Muscle layer of duodenum (tissue), 2 donors: ENCODE measurements around the gene ZNF169.
"Not testable (repeated sequence)": the region's sequence is repeated elsewhere in the genome, so short reads cannot be mapped to it uniquely, and the experiment has no call there.

Experiments used
- H3K27ac ChIP-seq: one replicate; pipeline ENCODE4 v1.7.0; 2013; ENCODE audit warnings: mild to moderate bottlenecking, low read length
- H3K27me3 ChIP-seq: one replicate; pipeline ENCODE4 v1.7.0; 2013; ENCODE audit warnings: low read depth, mild to moderate bottlenecking, control low read depth, low read length
- H3K36me3 ChIP-seq, 2 donors: one replicate each; pipeline ENCODE4 v1.7.0; 2013; ENCODE audit warnings: low read length in 2 of 2, control low read depth in 1 of 2, mild to moderate bottlenecking in 1 of 2; ENCODE audit not compliant: insufficient read depth in 2 of 2, control insufficient read depth in 1 of 2
- H3K4me1 ChIP-seq, 2 donors: one replicate each; pipeline ENCODE4 v1.7.0; 2013; ENCODE audit warnings: low read length in 2 of 2, mild to moderate bottlenecking in 2 of 2, control low read depth in 1 of 2, moderate library complexity in 1 of 2; ENCODE audit not compliant: insufficient read depth in 2 of 2, control insufficient read depth in 1 of 2
- H3K4me3 ChIP-seq, 2 donors: one replicate each; pipeline ENCODE4 v1.7.0; 2013; ENCODE audit warnings: low read length in 2 of 2, low read depth in 1 of 2, mild to moderate bottlenecking in 1 of 2
- H3K9me3 ChIP-seq, 2 donors: one replicate each; pipeline ENCODE4 v1.7.0; 2013; ENCODE audit warnings: low read length in 2 of 2, control low read depth in 1 of 2, mild to moderate bottlenecking in 1 of 2; ENCODE audit not compliant: control insufficient read depth in 1 of 2
- donor health status: healthy.

The ZNF169 gene

DNA sequence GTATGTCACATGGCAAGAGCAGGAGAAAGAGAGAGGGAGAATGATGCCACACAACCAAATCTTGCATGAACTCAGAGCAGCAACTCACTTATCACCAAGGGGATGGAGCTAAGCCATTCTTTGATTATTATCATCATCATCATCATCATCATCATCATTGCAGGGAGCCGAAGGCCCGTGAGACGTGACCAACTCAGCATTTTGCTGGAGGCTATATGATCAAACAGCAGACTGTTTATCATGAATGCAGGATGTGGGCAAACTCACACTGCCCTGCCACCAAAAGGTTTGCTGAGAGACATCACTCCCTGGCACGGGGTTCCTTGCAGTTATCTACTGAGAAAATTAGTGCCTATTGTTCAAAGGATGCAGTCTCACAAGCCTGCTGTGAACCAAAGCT is 8.6 kb upstream of the ZNF169 start:
- H3K4me1 ChIP-seq: no peaks in the 10 kb centered on the region
- no peaks in the 10 kb centered on the region for H3K9me3 ChIP-seq
- H3K4me3 ChIP-seq: no peak overlapping the region
- H3K27me3 ChIP-seq: no peaks in the 10 kb centered on the region
- no peak overlapping the region for H3K27ac ChIP-seq
- H3K36me3 ChIP-seq: no peaks in the 10 kb centered on the region

- Histone ChIP-seq H3K27me3 (no peaks in the 10 kb centered on the region), H3K9me3 (no peaks in the 10 kb centered on the region), H3K4me3 (no peak overlapping the region), H3K4me1 (peaks cover 0 to 8% of the 10 kb centered on the region in 2 donors), H3K36me3 (no peaks in the 10 kb centered on the region), H3K27ac (no peak overlapping the region)
These were observed 3.1 kb upstream of the ZNF169 start for GRCh38 chr9:94256007-94256406.

DNA sequence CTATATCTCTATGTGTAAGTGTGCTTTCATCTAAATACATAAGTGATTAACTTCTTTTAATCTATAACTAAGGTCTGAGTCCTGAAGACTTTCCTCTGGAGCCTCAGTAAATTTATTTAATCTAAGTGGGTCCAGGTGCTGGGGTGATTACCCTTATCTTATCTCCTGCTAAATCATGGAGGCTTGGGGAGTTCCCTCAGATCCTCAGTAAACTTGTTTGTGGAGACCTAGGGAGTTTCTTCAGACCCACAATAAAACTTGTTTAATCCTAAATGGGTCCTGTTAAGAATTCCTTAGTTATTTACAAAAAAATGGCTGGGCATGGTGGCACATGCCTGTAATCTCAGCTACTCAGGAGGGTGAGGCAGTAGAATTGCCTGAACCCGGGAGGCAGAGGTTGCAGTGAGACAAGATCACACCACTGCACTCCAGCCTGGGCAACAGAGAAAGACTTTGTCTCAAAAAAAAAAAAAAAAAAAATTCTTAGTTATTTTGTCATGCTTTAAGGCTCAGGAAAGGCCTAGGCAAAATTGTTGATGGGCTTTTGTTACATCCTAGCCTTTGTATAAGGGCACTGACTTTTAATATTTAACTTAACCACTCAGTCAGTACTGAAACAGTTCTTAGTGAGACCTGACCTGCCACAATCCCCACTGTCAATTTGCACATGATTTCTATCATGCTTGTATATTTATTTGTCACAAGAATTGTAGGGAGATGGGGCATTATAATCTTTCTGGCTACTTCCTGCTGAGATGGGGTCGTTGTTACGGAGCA is 6.7 kb downstream of the ZNF169 start:
- not testable (repeated sequence) for H3K36me3 ChIP-seq, H3K4me3 ChIP-seq, H3K9me3 ChIP-seq, H3K4me1 ChIP-seq, H3K27me3 ChIP-seq, H3K27ac ChIP-seq

- Histone ChIP-seq H3K27ac (no peak overlapping the region), H3K36me3 (no peaks in the 10 kb centered on the region), H3K27me3 (no peaks in the 10 kb centered on the region), H3K9me3 (no peaks in the 10 kb centered on the region), H3K4me1 (no peaks in the 10 kb centered on the region), H3K4me3 (no peak overlapping the region)
These were observed 10.2 kb downstream of the ZNF169 start for GRCh38 chr9:94269264-94269663.

DNA sequence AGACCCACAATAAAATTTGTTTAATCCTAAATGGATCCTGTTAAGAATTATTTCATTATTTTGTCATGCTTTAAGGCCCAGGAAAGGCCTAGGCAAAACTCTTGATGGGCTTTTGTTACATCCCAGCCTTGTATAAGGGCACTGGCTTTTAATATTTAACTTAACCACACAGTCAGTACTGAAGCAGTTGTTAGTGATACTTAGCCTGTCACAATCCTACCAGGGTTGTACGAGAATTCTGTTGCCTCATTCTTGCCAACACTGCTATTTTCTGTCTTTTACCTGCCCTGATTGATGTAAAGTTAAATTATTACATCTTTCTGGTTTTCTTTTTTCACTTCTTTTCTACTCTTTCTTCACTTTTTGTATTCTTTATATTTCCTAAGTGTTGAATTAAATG is 10.9 kb downstream of the ZNF169 start:
- Histone ChIP-seq H3K4me3 (no peak overlapping the region), H3K9me3 (no peaks in the 10 kb centered on the region), H3K27ac (no peak overlapping the region), H3K36me3 (no peaks in the 10 kb centered on the region), H3K27me3 (no peaks in the 10 kb centered on the region), H3K4me1 (no peaks in the 10 kb centered on the region)

DNA sequence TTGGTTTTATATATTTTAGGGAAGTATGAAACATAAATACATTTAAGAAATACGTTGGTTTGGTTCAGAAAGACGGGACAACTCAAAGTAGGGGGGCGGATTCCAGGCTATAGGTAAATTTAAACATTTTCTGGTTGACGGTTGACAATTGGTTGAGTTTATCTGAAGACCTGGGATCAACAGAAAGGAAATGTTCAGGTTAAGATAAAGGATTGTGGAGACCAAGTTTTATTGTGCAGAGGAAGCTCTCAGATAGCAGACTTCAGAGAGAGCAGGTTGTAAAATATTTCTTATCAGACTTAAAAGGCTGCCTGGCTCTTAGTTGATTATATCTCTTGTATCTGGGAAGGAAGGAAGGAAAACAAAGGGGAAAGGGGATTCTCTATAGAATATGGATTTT is 17.9 kb downstream of the ZNF169 start:
- H3K9me3 ChIP-seq, H3K4me3 ChIP-seq, H3K27me3 ChIP-seq, H3K27ac ChIP-seq, H3K4me1 ChIP-seq: not testable (repeated sequence)
- H3K36me3 ChIP-seq: peaks cover 9 to 19% of the 10 kb centered on the region in 2 donors

DNA sequence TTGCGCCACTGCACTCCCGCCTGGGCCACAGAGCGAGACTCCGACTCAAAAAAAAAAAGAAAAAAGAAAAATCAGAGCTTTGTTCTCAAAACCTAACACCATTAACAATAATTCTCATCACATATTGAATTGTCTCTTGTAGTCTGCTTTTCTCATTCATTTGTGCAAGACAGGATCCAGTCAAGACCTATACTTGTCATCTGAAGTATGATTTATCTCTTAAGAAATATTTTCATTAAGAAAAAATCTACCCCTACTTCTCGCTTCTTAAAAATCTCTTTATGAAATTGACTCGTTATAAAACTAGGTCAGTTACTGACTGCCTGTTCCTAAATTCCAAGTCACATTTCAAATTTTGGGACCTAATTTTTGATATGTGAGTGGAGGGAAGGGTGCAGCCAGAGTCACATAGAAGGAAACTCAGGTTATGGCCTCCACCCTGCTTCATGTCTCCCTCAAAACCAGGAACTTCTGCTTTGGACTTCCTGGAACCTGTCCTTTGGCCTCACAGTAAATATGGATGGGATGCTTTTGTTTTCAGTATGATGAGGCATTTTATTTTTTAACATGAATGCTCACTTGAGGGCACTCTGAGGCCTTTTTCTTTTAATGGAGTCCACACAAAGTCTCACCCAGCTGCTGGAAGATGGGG is 18.9 kb downstream of the ZNF169 start:
- Histone ChIP-seq H3K4me1 (no peaks in the 10 kb centered on the region), H3K4me3 (no peak overlapping the region), H3K27me3 (no peaks in the 10 kb centered on the region), H3K27ac (no peak overlapping the region), H3K36me3 (peaks cover 9 to 19% of the 10 kb centered on the region in 2 donors), H3K9me3 (peaks cover 0 to 4% of the 10 kb centered on the region in 2 donors)

- H3K27me3 ChIP-seq: no peaks in the 10 kb centered on the region
- no peak overlapping the region for H3K27ac ChIP-seq
- H3K9me3 ChIP-seq: peaks cover 0 to 4% of the 10 kb centered on the region in 2 donors
- H3K36me3 ChIP-seq: peaks cover 9 to 19% of the 10 kb centered on the region in 2 donors
- no peaks in the 10 kb centered on the region for H3K4me1 ChIP-seq
- H3K4me3 ChIP-seq: no peak overlapping the region
These were observed 21.4 kb downstream of the ZNF169 start for GRCh38 chr9:94280409-94280989.

GRCh38 chr9:94281101-94281500 is 22.0 kb downstream of the ZNF169 start:
- H3K4me1 ChIP-seq: no peaks in the 10 kb centered on the region
- H3K27ac ChIP-seq: no peak overlapping the region
- H3K27me3 ChIP-seq: no peaks in the 10 kb centered on the region
- peaks cover 0 to 4% of the 10 kb centered on the region in 2 donors for H3K9me3 ChIP-seq
- peaks cover 9 to 19% of the 10 kb centered on the region in 2 donors for H3K36me3 ChIP-seq
- no peak overlapping the region for H3K4me3 ChIP-seq

DNA sequence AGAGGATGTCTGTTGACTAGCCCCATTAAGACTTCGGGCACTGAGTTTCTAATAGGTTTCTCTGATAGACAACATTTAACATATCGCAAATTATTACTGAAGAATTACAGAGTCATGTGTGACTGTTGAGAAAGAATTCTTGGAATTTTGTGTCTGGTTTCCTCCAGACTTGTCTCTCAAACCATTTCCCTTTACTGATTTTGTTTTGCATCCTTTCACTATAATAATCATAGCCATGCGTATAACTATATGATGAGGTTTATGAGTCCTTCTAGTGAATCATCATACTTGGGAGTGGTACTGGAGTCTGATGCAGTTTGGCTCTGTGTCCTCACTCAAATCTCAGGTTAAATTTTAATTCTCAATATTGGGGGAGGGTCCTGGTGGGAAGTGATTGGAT is 27.0 kb downstream of the ZNF169 start:
- peaks cover 0 to under 1% of the 10 kb centered on the region in 2 donors for H3K9me3 ChIP-seq
- no peaks in the 10 kb centered on the region for H3K4me1 ChIP-seq
- H3K27me3 ChIP-seq: no peaks in the 10 kb centered on the region
- peaks cover under 1 to 4% of the 10 kb centered on the region in 2 donors for H3K36me3 ChIP-seq
- H3K27ac ChIP-seq: no peak overlapping the region
- H3K4me3 ChIP-seq: no peak overlapping the region

GRCh38 chr9:94287877-94288513 is 28.9 kb downstream of the ZNF169 start:
- Histone ChIP-seq H3K4me1 (no peaks in the 10 kb centered on the region), H3K27ac (no peak overlapping the region), H3K4me3 (no peak overlapping the region), H3K36me3 (peaks cover 8 to 15% of the 10 kb centered on the region in 2 donors), H3K9me3 (peaks cover 0 to 4% of the 10 kb centered on the region in 2 donors), H3K27me3 (no peaks in the 10 kb centered on the region)
